HCT116 (cell line): ENCODE measurements around the gene FAM168A. TPM values are rescaled to one million over a fixed set of nuclear protein-coding genes. Genes with fewer than 3 reads are reported as not detected.

Experiments
- ATAC-seq: fragments of 200-7000 bp; cut with Tn5 transposase; 2 replicates; pipeline ENCODE4 v1.9.1; 2020; ENCODE audit warnings: mild to moderate bottlenecking, moderate library complexity
- BruUV-seq: library from RNA; stranded (reverse); fragments of 400-500 nt; replicated peaks from 2 replicates; lab custom pipeline; 2021; lab: Mats Ljungman, UMichigan
- CTCF ChIA-PET: fragments of 300-600 bp; sonication (Branson Sonifier 250); formaldehyde crosslinking; loops from one replicate; lab custom pipeline; 2021; ENCODE audit warnings: antibody characterized with exemption; lab: Charles Lee
- POLR2A ChIA-PET: fragments of 300-600, 350-600 bp; sonication (Branson Sonifier 250); formaldehyde crosslinking; loops from one replicate; lab custom pipeline; 2021; ENCODE audit warnings: antibody characterized with exemption; lab: Charles Lee
- RAD21 ChIA-PET, 2 experiments: fragments of 300-600 bp; sonication (Branson Sonifier 250); formaldehyde crosslinking; loops; one replicate each; lab custom pipeline; 2023; ENCODE audit warnings: low total read pairs in 2 of 2; ENCODE audit not compliant: uncharacterized antibody in 2 of 2, unreplicated experiment in 2 of 2, low non-redundant PET in 1 of 2; lab: Charles Lee
- DNase-seq: peaks from one replicate; pipeline ENCODE4 v3.0.0-alpha.2; 2010; ENCODE audit warnings: low read depth, low spot score
- H2AFZ ChIP-seq: fragments of 200-600 bp; shearing (Covaris generic), sonication (generic); 2 replicates; pipeline ENCODE4 v1.6.1; 2017; ENCODE audit warnings: low read depth, mixed run types, mixed read lengths, antibody characterized with exemption, low read length; ENCODE audit not compliant: poor library complexity, severe bottlenecking
- H3K27ac ChIP-seq: 2 replicates; pipeline ENCODE4 v1.5.1; 2012; ENCODE audit warnings: low read depth, low read length
- H3K27me3 ChIP-seq: fragments of 200-600 bp; sonication (generic); 2 replicates; pipeline ENCODE4 v1.6.1; 2016; ENCODE audit warnings: mixed run types, low read length, mixed read lengths; ENCODE audit not compliant: insufficient read depth
- H3K36me3 ChIP-seq, 2 experiments: fragments of 200-500 bp in 1 of 2; fragments of 200-600 bp in 1 of 2; sonication (Bioruptor generic) in 1 of 2; sonication (generic) in 1 of 2; 2 replicates each; pipeline versions ENCODE4 v1.5.1 to v1.6.1; 2014 to 2016; ENCODE audit warnings: low read length in 2 of 2, inconsistent platforms in 1 of 2, mixed read lengths in 1 of 2, mixed run types in 1 of 2; ENCODE audit not compliant: insufficient read depth in 2 of 2, control insufficient read depth in 1 of 2
- H3K4me1 ChIP-seq, 2 experiments: fragments of 200-600 bp in 1 of 2; sonication (generic) in 1 of 2; 2 replicates each; pipeline versions ENCODE4 v1.5.1 to v1.6.1; 2012 to 2017; ENCODE audit warnings: low read length in 2 of 2, inconsistent platforms in 1 of 2, mild to moderate bottlenecking in 1 of 2, mixed read lengths in 1 of 2, mixed run types in 1 of 2, moderate library complexity in 1 of 2; ENCODE audit not compliant: insufficient read depth in 2 of 2, control insufficient read depth in 1 of 2
- H3K4me2 ChIP-seq: fragments of 200-600 bp; sonication (generic); 2 replicates; pipeline ENCODE4 v1.6.1; 2017; ENCODE audit warnings: mixed run types, low read length, mixed read lengths
- H3K4me3 ChIP-seq, 2 experiments: fragments of 200-600 bp in 1 of 2; sonication (generic) in 1 of 2; replicated peaks in 1 of 2; 2 replicates each; pipeline ENCODE4 v1.5.1; 2011 to 2016; ENCODE audit warnings: low read length in 2 of 2, control low read depth in 1 of 2, low read depth in 1 of 2, mild to moderate bottlenecking in 1 of 2, mixed read lengths in 1 of 2, mixed run types in 1 of 2
- H3K79me2 ChIP-seq: fragments of 200-600 bp; sonication (generic); 2 replicates; pipeline ENCODE4 v1.6.1; 2017; ENCODE audit warnings: mild to moderate bottlenecking, mixed run types, low read length, moderate library complexity, mixed read lengths; ENCODE audit not compliant: insufficient read depth
- H3K9ac ChIP-seq: fragments of 200-600 bp; sonication (generic); 2 replicates; pipeline ENCODE4 v1.6.1; 2016; ENCODE audit warnings: low read length, mixed read lengths
- H3K9me2 ChIP-seq: fragments of 200-600 bp; sonication (generic), shearing (Covaris generic); 2 replicates; pipeline ENCODE4 v1.6.1; 2017; ENCODE audit warnings: mixed run types, mild to moderate bottlenecking, moderate library complexity; ENCODE audit not compliant: insufficient read depth
- H3K9me3 ChIP-seq, 2 experiments: fragments of 200-500 bp in 1 of 2; fragments of 200-600 bp in 1 of 2; sonication (Bioruptor generic) in 1 of 2; sonication (generic) in 1 of 2; 2 replicates each; pipeline ENCODE4 v1.6.1; 2014 to 2017; ENCODE audit warnings: low read length in 2 of 2, mixed read lengths in 2 of 2, inconsistent platforms in 1 of 2, low read depth in 1 of 2, mild to moderate bottlenecking in 1 of 2, mixed run types in 1 of 2, moderate library complexity in 1 of 2; ENCODE audit not compliant: control insufficient read depth in 1 of 2, insufficient read depth in 1 of 2
- H4K20me1 ChIP-seq: fragments of 200-600 bp; sonication (generic), shearing (Covaris generic); 2 replicates; pipeline ENCODE4 v1.6.1; 2017; ENCODE audit warnings: mixed run types, mild to moderate bottlenecking, moderate library complexity; ENCODE audit not compliant: insufficient read depth
- ATF3 ChIP-seq: IDR thresholded peaks from 2 replicates; pipeline ENCODE4 v1.6.1; 2012
- CBX3 ChIP-seq: IDR thresholded peaks from 2 replicates; pipeline ENCODE4 v1.6.1; 2012; ENCODE audit warnings: low read depth
- CEBPB ChIP-seq: IDR thresholded peaks from 2 replicates; pipeline ENCODE4 v1.6.1; 2012; ENCODE audit warnings: low read depth
- EGR1 ChIP-seq: IDR thresholded peaks from 2 replicates; pipeline ENCODE4 v1.6.1; 2012; ENCODE audit warnings: low read depth
- EZH2 ChIP-seq: fragments of 200-600 bp; sonication (generic); IDR thresholded peaks from 2 replicates; pipeline ENCODE4 v1.6.1; 2017; ENCODE audit warnings: antibody characterized with exemption, mixed run types
- FOSL1 ChIP-seq: IDR thresholded peaks from 2 replicates; pipeline ENCODE4 v1.6.1; 2012; ENCODE audit warnings: low read depth
- JUND ChIP-seq: IDR thresholded peaks from 2 replicates; pipeline ENCODE4 v1.6.1; 2012
- MAX ChIP-seq: IDR thresholded peaks from 2 replicates; pipeline ENCODE4 v1.6.1; 2012
- RAD21 ChIP-seq: IDR thresholded peaks from 2 replicates; pipeline ENCODE4 v1.6.1; 2012; ENCODE audit warnings: low read depth, mild to moderate bottlenecking
- SRF ChIP-seq: IDR thresholded peaks from 2 replicates; pipeline ENCODE4 v1.6.1; 2012; ENCODE audit warnings: low read depth
- TCF7L2 ChIP-seq: IDR thresholded peaks from 2 replicates; pipeline ENCODE4 v1.7.0; 2011; ENCODE audit warnings: borderline replicate concordance, inconsistent platforms; ENCODE audit not compliant: insufficient read depth, insufficient read length; ENCODE audit errors: extremely low read depth
- YY1 ChIP-seq: IDR thresholded peaks from 2 replicates; pipeline ENCODE4 v1.6.1; 2011; ENCODE audit warnings: low read length, low read depth, moderate library complexity, mild to moderate bottlenecking; ENCODE audit not compliant: insufficient replicate concordance; ENCODE audit errors: extremely low read depth
- ZFX ChIP-seq: fragments of 450-650 bp; IDR thresholded peaks from 2 replicates; pipeline ENCODE4 v1.6.1; 2017
- ZNF274 ChIP-seq: fragments of 200-500 bp; sonication (Bioruptor generic); IDR thresholded peaks from 2 replicates; pipeline ENCODE4 v1.6.1; 2014; ENCODE audit warnings: mild to moderate bottlenecking, low read depth, low read length, inconsistent platforms
- intact Hi-C: fragments of 100-400 bp; cut with micrococcal nuclease; formaldehyde crosslinking; loops from 2 replicates; pipeline ENCODE4 v1.10.0; 2022
- total RNA-seq: library from RNA; stranded (reverse); gene quantifications from one replicate; pipeline ENCODE4 v1.2.1, GENCODE V29; 2021; ENCODE audit not compliant: unreplicated experiment

Gene FAM168A
- total RNA-seq, 1 experiment from 2014 or later, result 31.5 TPM

GRCh38 chr11:73401924-73402833 lies 195.7 kb downstream of the FAM168A start:
- H4K20me1 ChIP-seq, result no peaks in the 10 kb centered on the region
- BruUV-seq, result no TSS peak
- CTCF ChIA-PET, result interaction anchor here (0.9 to 1.2 kb wide), 3 partner anchors 9 to 529 kb away, joined by 3 to 4 read pairs (median 4); no protein-coding TSS in a partner anchor
- no peaks in the 10 kb centered on the region for H3K9me2 ChIP-seq
- H3K9me3 ChIP-seq, result no peaks in the 10 kb centered on the region
- H3K79me2 ChIP-seq, result no peaks in the 10 kb centered on the region
- no peaks in the 10 kb centered on the region for H3K27me3 ChIP-seq
- H3K4me2 ChIP-seq, result no peak overlapping the region
- H3K4me3 ChIP-seq, result no peak overlapping the region
- intact Hi-C loops, result loop anchor here (2.0 kb wide), 1 partner anchor 529 kb away; no protein-coding TSS in a partner anchor
- ATAC-seq (no peak), DNase-seq (no peak)
- POLR2A ChIA-PET, result interaction anchor here (1.6 kb wide), 1 partner anchor 223 kb away, joined by 3 read pairs; no protein-coding TSS in a partner anchor
- no peaks in the 10 kb centered on the region for H3K4me1 ChIP-seq
- TF ChIP-seq CBX3, result no peak
- no peak for TF ChIP-seq TCF7L2
- no peak for TF ChIP-seq RAD21
- TF ChIP-seq CEBPB, result no peak
- RAD21 ChIA-PET, result interaction anchor here (1.4 to 1.6 kb wide), 2 partner anchors 224 to 258 kb away, joined by 6 read pairs; no protein-coding TSS in a partner anchor
- no peak overlapping the region for H3K27ac ChIP-seq
- H3K36me3 ChIP-seq, result no peaks in the 10 kb centered on the region; a peak in 1 of 4 replicates
- H3K9ac ChIP-seq, result no peak overlapping the region
- H2AFZ ChIP-seq, result no peak overlapping the region

GRCh38 chr11:73401217-73401923 lies 196.5 kb downstream of the FAM168A start:
- RAD21 ChIA-PET, result no interaction called here
- Histone ChIP-seq H3K4me2 (no peak overlapping the region), H3K9me3 (no peaks in the 10 kb centered on the region), H3K27ac (no peak overlapping the region), H3K36me3 (no peaks in the 10 kb centered on the region; a peak in 1 of 4 replicates), H4K20me1 (no peaks in the 10 kb centered on the region), H3K79me2 (no peaks in the 10 kb centered on the region), H3K4me3 (no peak overlapping the region), H2AFZ (no peak overlapping the region), H3K27me3 (no peaks in the 10 kb centered on the region), H3K9me2 (no peaks in the 10 kb centered on the region), H3K4me1 (no peaks in the 10 kb centered on the region), H3K9ac (no peak overlapping the region)
- no TSS peak for BruUV-seq
- CTCF ChIA-PET, result interaction anchor here (0.6 to 1.7 kb wide), 3 partner anchors 50 to 530 kb away, joined by 3 to 6 read pairs (median 3); no protein-coding TSS in a partner anchor
- POLR2A ChIA-PET, result no interaction called here
- DNase-seq (no peak), ATAC-seq (no peak)
- intact Hi-C loops, result no loop called here
- TF ChIP-seq FOSL1, result no peak
- TF ChIP-seq EGR1, result no peak
- no peak for TF ChIP-seq CEBPB
- no peak for TF ChIP-seq YY1
- TF ChIP-seq ATF3, result no peak
- TF ChIP-seq CBX3, result no peak
- no peak for TF ChIP-seq JUND
- TF ChIP-seq MAX, result no peak
- TF ChIP-seq ZNF274, result no peak
- no peak for TF ChIP-seq SRF
- no peak for TF ChIP-seq EZH2
- TF ChIP-seq TCF7L2, result no peak
- TF ChIP-seq RAD21, result no peak
- no peak for TF ChIP-seq ZFX
